Measurements from ENCODE around the gene THBD.

The THBD gene

DNA sequence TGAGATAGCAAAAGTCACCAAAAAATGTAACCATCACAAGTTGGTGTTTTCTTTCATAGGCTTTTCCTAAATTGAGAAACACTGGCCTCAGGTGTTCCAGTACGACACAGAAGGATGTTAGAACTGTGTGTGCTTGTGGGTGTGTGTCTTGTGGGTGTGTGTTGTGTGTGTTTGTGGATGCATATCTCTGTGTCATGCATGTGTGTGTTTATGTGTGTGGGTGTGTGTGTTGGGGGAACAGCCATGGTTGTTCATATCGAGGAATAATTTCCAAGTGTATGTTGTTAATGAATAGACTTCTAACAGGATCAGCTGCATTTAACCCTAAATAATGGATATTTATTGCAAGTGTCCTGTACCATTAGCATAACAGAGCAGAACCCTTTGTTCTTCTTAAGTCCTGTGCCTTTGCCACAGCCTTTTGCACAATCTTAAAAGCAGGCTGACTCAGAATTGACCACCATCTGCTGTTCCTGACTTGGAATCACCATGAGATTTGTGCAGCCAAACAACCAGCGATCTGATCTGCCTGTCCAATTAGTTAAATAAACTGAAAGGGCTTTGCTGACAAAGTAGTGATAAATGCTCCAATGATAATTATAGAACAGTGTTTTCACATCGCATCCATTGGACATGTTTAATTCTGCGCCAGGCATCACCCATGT lies 29.0 kb upstream of the THBD start:
- H3K9me3 Mint-ChIP-seq, result no peaks in the 10 kb centered on the region
- ATAC-seq (ENCODE audit: low read depth) (no peak), DNase-seq (ENCODE audit: low spot score in 2 of 2) (no peak)
- H3K36me3 Mint-ChIP-seq, result no peaks in the 10 kb centered on the region
- H3K27ac Mint-ChIP-seq, result no peak overlapping the region
- no peak overlapping the region for H3K4me3 Mint-ChIP-seq
- peaks cover 2% of the 10 kb centered on the region for H3K27me3 Mint-ChIP-seq
- no peaks in the 10 kb centered on the region for H3K4me1 Mint-ChIP-seq

DNA sequence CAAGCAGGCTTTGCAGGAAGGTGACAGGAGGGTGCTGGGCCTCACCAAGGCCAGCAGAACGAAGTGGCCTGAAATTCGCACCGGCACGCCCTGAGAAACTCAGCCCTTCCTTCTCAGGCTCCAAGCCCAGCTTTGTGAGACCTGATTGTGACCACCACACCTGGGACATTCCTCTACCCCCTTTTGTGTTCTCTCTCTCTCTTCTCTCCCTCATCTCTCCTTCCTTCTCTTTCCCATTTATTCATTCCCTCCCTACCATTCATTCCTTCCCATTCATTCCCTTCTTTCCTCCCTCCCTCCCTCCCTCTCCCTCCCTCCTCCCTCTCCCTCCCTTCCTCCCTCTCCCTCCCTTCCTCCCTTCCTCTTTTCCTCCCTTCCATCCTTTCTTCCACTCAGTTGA lies 27.8 kb upstream of the THBD start:
- H3K4me3 Mint-ChIP-seq, result no peak overlapping the region
- H3K27ac Mint-ChIP-seq, result no peak overlapping the region
- peaks cover 2% of the 10 kb centered on the region for H3K27me3 Mint-ChIP-seq
- ATAC-seq (ENCODE audit: low read depth), result no peak
- DNase-seq (ENCODE audit: low spot score in 2 of 2), result no peak
- no peaks in the 10 kb centered on the region for H3K9me3 Mint-ChIP-seq
- H3K4me1 Mint-ChIP-seq, result no peaks in the 10 kb centered on the region
- H3K36me3 Mint-ChIP-seq, result no peaks in the 10 kb centered on the region

DNA sequence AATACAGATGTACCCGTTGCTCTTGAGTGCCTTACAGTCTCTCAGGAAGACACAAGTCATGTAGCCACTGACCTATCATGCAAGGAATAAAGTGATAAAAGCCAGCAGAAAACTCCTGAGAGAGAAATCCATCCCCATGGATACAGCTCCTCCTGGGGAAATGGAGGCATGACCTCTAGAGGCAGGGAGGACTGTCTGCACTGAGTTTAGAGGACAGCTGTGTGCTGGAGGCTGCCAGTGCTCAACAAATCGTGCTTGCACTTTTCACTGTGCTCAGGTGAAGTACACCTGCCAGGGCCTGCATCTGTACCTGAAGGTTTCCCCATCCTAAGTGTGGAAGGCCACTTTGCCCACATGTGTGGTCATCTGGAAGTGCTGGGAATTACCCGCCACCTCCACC lies 24.6 kb upstream of the THBD start:
- no peak overlapping the region for H3K27ac Mint-ChIP-seq
- DNase-seq (ENCODE audit: low spot score in 2 of 2) (no peak), ATAC-seq (ENCODE audit: low read depth) (no peak)
- no peak overlapping the region for H3K4me3 Mint-ChIP-seq
- no peaks in the 10 kb centered on the region for H3K36me3 Mint-ChIP-seq
- H3K9me3 Mint-ChIP-seq, result no peaks in the 10 kb centered on the region
- H3K27me3 Mint-ChIP-seq, result peaks cover 2% of the 10 kb centered on the region
- H3K4me1 Mint-ChIP-seq, result no peaks in the 10 kb centered on the region

DNA sequence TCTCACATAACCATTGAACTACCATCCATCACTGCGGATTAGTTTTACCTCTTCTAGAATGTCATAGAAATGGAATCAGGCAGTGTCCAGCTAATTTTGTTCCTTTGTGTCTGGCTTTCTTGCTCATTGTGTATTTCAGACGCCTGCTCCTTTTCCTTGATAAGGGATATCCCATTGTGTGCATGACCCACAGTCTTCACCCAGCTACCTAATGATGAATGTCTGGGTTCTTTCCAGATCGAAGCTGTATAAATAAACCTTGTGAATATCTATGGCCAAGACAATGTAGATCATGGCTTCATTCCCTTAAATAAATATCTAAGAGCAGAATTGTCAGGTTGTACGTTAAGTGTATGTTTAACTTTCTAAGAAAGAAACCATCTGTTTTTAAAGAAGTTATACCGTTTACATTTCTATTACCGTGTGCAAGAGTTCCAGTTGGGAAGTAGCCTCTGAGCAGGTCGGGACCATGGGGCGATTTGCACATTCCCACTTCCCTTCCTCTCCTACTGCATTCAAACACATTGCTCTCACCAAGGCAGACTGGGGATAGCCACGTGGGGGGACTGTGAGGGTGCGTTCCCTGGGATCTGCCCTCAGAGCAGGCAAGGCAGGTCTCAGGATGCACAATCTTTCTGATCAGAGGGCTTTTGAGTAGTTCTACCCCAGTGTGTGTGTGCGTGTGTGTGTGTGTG lies 23.6 kb upstream of the THBD start:
- ATAC-seq (ENCODE audit: low read depth) (no peak), DNase-seq (ENCODE audit: low spot score in 2 of 2) (no peak)
- no peaks in the 10 kb centered on the region for H3K27me3 Mint-ChIP-seq
- no peaks in the 10 kb centered on the region for H3K9me3 Mint-ChIP-seq
- no peak overlapping the region for H3K4me3 Mint-ChIP-seq
- no peak overlapping the region for H3K27ac Mint-ChIP-seq
- no peaks in the 10 kb centered on the region for H3K4me1 Mint-ChIP-seq
- no peaks in the 10 kb centered on the region for H3K36me3 Mint-ChIP-seq

DNA sequence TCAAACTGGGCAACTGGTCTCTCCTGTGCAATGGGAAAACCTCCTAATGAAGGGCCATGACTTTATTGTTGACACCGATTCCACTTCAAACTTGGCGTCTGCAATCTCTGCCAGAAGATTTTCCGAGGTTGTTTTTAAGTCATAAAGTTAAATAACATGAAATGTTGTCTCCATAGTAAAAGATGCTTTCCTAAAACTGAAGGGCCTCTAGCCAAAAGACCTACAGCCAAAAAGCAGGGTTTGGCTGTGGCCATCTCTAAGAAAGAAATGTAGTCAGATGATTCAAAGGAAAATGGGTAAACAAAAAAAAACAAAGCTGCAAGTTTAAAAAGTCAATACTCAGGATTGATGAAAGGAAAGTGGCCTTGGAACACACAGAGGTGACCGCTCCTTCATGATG lies 22.5 kb upstream of the THBD start:
- H3K9me3 Mint-ChIP-seq, result no peaks in the 10 kb centered on the region

DNA sequence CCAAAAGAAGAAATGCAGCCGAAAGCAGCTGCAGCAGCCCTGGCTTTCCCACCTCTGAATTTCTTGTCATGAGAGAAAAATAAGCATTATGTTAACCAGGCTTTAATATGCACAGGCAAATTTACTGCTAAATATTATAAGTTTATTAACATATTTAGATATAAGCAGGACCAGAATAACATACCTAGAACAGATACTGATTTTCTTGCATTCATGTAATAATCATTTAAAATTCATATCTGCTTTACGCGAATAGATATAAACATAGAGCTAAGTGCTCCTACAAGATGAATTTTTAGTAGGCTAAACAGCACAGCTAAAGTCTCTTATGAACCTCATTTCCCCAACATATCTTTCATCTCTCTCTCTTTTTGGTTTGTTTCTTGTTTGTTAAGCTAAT lies 21.9 kb upstream of the THBD start:
- Mint-ChIP-seq H3K36me3 (no peaks in the 10 kb centered on the region), H3K4me3 (no peak overlapping the region), H3K4me1 (no peaks in the 10 kb centered on the region), H3K27ac (no peak overlapping the region), H3K27me3 (no peaks in the 10 kb centered on the region), H3K9me3 (no peaks in the 10 kb centered on the region)
- DNase-seq (ENCODE audit: low spot score in 2 of 2) (no peak), ATAC-seq (ENCODE audit: low read depth) (no peak)

More for the DNA sequence above, 22.5 kb upstream of the THBD start:
- no peak overlapping the region for H3K27ac Mint-ChIP-seq
- H3K27me3 Mint-ChIP-seq, result no peaks in the 10 kb centered on the region
- H3K36me3 Mint-ChIP-seq, result no peaks in the 10 kb centered on the region
- H3K4me3 Mint-ChIP-seq, result no peak overlapping the region
- ATAC-seq (ENCODE audit: low read depth) (no peak), DNase-seq (ENCODE audit: low spot score in 2 of 2) (no peak)
- no peaks in the 10 kb centered on the region for H3K4me1 Mint-ChIP-seq

DNA sequence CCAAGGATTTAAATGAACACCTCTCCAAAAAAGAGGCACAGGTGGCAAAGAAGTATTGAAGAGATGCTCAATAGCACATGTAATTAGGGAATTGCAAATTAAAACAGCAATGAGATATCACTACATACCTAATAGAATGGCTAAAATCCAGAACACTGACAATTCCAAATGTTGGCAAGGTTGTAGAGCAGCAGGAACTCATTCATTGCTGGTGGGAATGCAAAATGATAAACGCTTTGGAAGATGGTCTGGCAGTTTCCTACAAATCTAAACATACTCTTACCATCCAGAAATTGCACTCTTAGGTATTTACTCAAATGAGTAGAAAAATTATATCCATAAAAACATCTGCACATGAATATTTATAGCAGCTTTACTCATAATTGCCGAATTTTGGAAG lies 19.6 kb upstream of the THBD start:
- H3K27me3 Mint-ChIP-seq, result peaks cover 4% of the 10 kb centered on the region
- no peak overlapping the region for H3K4me3 Mint-ChIP-seq
- DNase-seq (ENCODE audit: low spot score in 2 of 2) (no peak), ATAC-seq (ENCODE audit: low read depth) (no peak)
- no peak overlapping the region for H3K27ac Mint-ChIP-seq
- peaks cover 2% of the 10 kb centered on the region for H3K9me3 Mint-ChIP-seq
- no peaks in the 10 kb centered on the region for H3K4me1 Mint-ChIP-seq
- no peaks in the 10 kb centered on the region for H3K36me3 Mint-ChIP-seq

DNA sequence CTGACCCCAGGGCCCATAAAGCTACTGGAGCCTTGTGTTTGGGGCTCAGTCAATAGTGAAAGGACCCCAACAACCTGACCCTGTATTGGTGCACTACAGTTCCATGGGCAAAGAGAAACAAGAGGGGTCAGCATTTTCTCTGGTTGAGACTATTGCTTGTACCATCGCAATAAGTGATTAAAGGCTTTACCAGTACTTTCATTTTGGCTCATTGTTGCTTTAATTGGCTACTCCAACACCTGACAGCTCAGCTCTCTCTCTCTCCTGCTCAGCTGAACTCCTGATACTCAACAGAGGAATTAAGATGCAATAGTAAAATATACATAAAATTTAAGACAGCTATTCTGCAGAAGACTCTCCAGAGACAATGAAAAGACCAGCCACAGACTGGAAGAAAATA lies 18.8 kb upstream of the THBD start:
- no peak overlapping the region for H3K4me3 Mint-ChIP-seq
- no peaks in the 10 kb centered on the region for H3K36me3 Mint-ChIP-seq
- H3K27me3 Mint-ChIP-seq, result peaks cover 5% of the 10 kb centered on the region
- H3K27ac Mint-ChIP-seq, result no peak overlapping the region
- H3K4me1 Mint-ChIP-seq, result no peaks in the 10 kb centered on the region
- H3K9me3 Mint-ChIP-seq, result peaks cover 2% of the 10 kb centered on the region
- ATAC-seq (ENCODE audit: low read depth), result no peak
- no peak for DNase-seq (ENCODE audit: low spot score in 2 of 2)

DNA sequence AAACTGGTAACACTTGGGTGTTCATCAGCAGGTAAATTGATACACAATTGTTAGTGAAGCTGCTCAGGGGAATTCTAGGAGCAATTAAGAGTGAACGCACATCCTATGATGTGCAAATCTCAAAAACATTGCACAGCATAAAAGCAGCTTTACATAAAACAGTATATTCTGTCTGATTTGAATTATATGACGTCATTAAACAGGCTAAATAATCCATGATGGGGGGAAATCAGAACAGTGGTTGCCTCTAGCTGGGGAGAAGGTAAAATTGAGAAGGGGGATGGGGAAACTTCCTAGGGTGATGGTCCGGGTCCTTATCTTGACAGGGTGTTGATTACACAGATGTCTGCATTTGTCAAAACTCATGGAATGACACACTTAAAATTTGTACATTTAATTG lies 17.3 kb upstream of the THBD start:
- H3K27me3 Mint-ChIP-seq, result peaks cover 5% of the 10 kb centered on the region
- H3K9me3 Mint-ChIP-seq, result peaks cover 2% of the 10 kb centered on the region
- no peak for DNase-seq (ENCODE audit: low spot score in 2 of 2)
- no peak overlapping the region for H3K4me3 Mint-ChIP-seq
- H3K27ac Mint-ChIP-seq, result no peak overlapping the region
- ATAC-seq (ENCODE audit: low read depth), result no peak
- H3K36me3 Mint-ChIP-seq, result no peaks in the 10 kb centered on the region
- H3K4me1 Mint-ChIP-seq, result no peaks in the 10 kb centered on the region

DNA sequence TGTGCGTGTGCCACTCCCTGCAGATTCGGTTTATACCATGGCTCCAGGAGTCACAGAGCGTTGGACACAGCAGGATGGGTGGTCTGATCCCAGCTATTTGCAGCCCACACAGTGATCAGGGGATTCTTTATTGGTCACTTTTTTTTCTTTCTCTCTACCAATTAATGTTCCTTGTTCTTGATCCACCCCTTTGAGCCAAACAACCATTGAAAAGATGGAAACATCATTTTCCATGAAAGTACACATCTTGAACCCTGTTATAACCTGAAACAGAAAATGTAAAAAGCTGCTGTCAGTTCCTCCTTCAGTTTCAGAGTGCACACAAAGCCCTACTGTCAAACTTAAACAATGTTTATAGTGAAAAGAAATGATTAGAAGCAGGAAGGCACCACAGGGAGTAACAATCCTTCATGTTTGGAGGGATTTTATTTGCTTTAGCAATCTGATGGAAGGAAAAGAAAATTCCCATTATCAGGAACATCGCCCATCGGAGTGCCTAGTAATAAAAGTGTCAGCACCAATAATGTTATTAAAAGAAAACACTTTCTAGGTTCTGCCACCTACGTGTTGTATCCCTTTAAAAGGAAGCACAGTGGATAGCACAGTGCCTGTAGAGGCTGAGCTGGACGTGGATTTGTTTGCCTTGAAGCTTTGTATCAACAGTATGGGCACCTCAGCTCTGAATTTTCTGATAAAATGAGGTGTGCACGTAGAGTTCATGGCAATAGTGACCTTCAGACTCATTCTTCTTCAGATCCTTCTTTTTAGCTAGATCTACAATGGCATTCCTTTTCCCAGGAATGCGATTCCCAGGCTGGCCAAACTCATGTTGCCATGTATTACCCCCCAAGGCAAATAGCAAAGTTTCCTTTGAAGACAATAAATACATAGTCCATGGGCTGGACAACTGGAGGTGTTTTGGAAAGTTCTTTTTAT lies 16.1 kb upstream of the THBD start:
- Mint-ChIP-seq H3K36me3 (no peaks in the 10 kb centered on the region), H3K4me1 (no peaks in the 10 kb centered on the region), H3K4me3 (no peak overlapping the region), H3K27me3 (peaks cover 5% of the 10 kb centered on the region), H3K27ac (no peak overlapping the region), H3K9me3 (peaks cover 2% of the 10 kb centered on the region)
- DNase-seq (ENCODE audit: low spot score in 2 of 2) (no peak), ATAC-seq (ENCODE audit: low read depth) (no peak)

DNA sequence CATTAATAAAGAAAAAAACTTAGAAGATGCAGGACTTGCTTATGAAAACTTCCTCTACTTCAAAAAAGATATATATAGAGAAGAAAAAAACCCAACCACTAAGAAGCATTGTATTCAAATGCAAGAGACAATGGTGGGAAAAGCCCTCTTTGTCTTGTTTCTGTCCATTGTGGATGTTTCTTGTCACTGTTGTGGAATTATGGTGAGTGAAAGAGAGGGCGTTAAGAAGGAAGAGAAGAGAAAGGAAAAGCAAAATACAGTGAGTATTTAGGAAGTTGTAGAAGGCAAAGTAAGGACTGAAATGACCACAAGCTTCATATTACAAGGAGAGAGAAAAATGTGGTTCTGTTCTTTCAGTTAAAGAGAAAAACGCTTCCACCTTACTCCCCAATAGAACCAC lies 14.1 kb upstream of the THBD start:
- H3K36me3 Mint-ChIP-seq, result no peaks in the 10 kb centered on the region
- DNase-seq (ENCODE audit: low spot score in 2 of 2), result no peak
- peaks cover 5% of the 10 kb centered on the region for H3K27me3 Mint-ChIP-seq
- H3K27ac Mint-ChIP-seq, result no peak overlapping the region
- no peaks in the 10 kb centered on the region for H3K4me1 Mint-ChIP-seq
- ATAC-seq (ENCODE audit: low read depth), result no peak
- peaks cover 2% of the 10 kb centered on the region for H3K9me3 Mint-ChIP-seq
- no peak overlapping the region for H3K4me3 Mint-ChIP-seq

DNA sequence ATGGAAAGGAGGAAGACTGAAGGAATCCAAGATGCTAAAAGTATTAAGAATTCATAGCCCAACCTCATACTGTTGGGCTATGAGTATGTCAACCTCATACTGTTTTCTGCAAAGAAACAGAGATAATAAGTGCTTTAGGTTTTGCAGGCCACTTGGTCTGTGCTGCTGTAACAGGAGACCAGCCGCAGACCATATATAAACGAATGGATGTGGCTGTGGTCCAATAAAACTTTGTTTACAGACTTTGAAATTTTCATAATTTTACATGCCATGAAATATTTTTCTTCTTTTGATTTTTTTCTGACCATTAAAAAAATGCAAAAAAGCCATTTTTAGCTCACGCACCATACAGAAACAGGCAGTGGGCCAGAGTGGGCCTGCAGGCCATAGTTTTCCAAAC lies 13.7 kb upstream of the THBD start:
- no peak overlapping the region for H3K4me3 Mint-ChIP-seq
- ATAC-seq (ENCODE audit: low read depth) (no peak), DNase-seq (ENCODE audit: low spot score in 2 of 2) (no peak)
- H3K27me3 Mint-ChIP-seq, result peaks cover 5% of the 10 kb centered on the region
- H3K9me3 Mint-ChIP-seq, result peaks cover 2% of the 10 kb centered on the region
- no peak overlapping the region for H3K27ac Mint-ChIP-seq
- H3K36me3 Mint-ChIP-seq, result no peaks in the 10 kb centered on the region
- no peaks in the 10 kb centered on the region for H3K4me1 Mint-ChIP-seq

DNA sequence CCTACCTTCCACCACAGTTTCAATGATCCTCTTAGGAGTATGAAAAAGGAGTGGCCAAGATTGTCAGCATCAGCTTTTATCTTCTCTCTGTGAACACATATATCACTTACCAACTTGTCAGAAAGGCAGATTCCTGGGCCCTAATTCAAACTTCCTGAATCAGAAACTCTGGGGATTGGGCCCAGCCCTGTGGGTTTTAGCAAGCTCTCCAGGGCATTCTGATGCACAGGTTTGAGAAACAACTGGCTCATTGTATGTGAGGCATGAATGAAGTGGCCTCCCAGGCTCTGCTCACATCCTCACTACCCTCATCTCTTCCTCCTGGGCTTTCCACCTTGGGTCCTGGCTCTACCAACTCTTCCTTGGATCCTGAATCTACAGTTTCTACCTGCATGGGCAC lies 13.2 kb upstream of the THBD start:
- ATAC-seq (ENCODE audit: low read depth), result no peak
- H3K27me3 Mint-ChIP-seq, result peaks cover 5% of the 10 kb centered on the region
- peaks cover 2% of the 10 kb centered on the region for H3K9me3 Mint-ChIP-seq
- H3K4me3 Mint-ChIP-seq, result no peak overlapping the region
- no peaks in the 10 kb centered on the region for H3K4me1 Mint-ChIP-seq
- H3K27ac Mint-ChIP-seq, result no peak overlapping the region
- DNase-seq (ENCODE audit: low spot score in 2 of 2), result no peak
- no peaks in the 10 kb centered on the region for H3K36me3 Mint-ChIP-seq

DNA sequence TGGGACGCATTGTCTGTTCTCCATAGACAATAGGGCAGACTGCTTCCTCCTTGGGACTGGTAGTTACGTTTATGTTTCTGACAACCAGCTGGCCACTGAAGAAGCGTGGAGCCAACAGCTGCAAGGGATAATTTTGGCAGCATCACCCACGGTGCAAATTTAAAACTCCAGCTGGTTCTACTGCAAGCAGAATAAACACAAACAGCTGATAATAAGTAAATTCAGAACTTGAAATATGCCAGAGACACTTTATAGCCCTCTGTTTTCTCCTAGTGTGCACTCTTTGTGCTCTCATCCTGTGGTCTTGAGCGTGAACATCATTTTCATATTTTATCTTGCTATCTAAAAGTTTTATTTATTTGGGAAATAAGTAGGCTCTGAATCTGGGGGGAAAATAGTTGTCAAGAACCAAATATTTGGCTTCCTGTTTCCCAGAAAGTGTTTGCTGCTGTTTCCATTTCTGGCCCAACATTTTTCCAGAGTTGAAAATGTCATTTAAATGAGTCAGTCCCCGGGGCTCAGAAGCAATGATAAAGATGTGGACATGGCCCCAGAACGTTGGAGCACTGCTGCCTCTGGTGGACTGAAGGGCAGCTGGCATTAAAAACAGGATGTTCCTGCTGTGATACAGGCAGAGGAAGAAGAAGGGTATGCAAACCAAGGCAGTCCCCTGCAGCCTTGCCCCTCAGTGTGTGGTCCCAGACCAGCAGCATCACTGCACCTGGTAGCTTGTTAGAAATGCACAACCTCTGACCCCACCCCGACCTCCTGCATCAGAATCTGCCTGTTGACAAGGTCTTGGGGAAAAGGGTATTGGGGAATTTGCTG lies 12.5 kb upstream of the THBD start:
- Mint-ChIP-seq H3K27me3 (peaks cover 5% of the 10 kb centered on the region), H3K4me3 (no peak overlapping the region), H3K9me3 (peaks cover 2% of the 10 kb centered on the region), H3K36me3 (no peaks in the 10 kb centered on the region), H3K27ac (no peak overlapping the region), H3K4me1 (no peaks in the 10 kb centered on the region)
- ATAC-seq (ENCODE audit: low read depth), result no peak
- DNase-seq (ENCODE audit: low spot score in 2 of 2), result no peak
